Nephron progenitor cell (in vitro differentiated cells): Measurements from ENCODE around the gene MUC20.

ENCODE experiments used
- DNase-seq: peaks from one replicate; pipeline ENCODE4 v3.0.0; 2021
- H3K27ac Mint-ChIP-seq: 2 replicates; pipeline ENCODE4 v1.8.0; 2021; ENCODE audit warnings: mild to moderate bottlenecking, moderate library complexity, mixed read lengths
- H3K27me3 Mint-ChIP-seq: 2 replicates; pipeline ENCODE4 v1.8.0; 2021; ENCODE audit warnings: mild to moderate bottlenecking, low read depth, mixed read lengths; ENCODE audit not compliant: poor library complexity
- H3K36me3 Mint-ChIP-seq: 2 replicates; pipeline ENCODE4 v1.8.0; 2021; ENCODE audit warnings: low read depth, mixed read lengths
- H3K4me1 Mint-ChIP-seq: 2 replicates; pipeline ENCODE4 v1.8.0; 2021; ENCODE audit warnings: mixed read lengths
- H3K4me3 Mint-ChIP-seq: 2 replicates; pipeline ENCODE4 v1.8.0; 2021; ENCODE audit warnings: mild to moderate bottlenecking, moderate library complexity, mixed read lengths
- H3K9me3 Mint-ChIP-seq: 2 replicates; pipeline ENCODE4 v1.8.0; 2021; ENCODE audit warnings: mild to moderate bottlenecking, moderate library complexity, mixed read lengths
- CTCF ChIP-seq: fragments of 200-600 bp; sonication (generic); IDR thresholded peaks from 2 replicates; pipeline ENCODE4 v1.5.0; 2021; ENCODE audit warnings: antibody characterized with exemption

The MUC20 gene

GRCh38 chr3:195761123-195761566 is 40.4 kb downstream of the MUC20 start:
- Mint-ChIP-seq H3K9me3 (no peaks in the 10 kb centered on the region), H3K4me1 (peaks cover 49% of the 10 kb centered on the region), H3K36me3 (no peaks in the 10 kb centered on the region), H3K27me3 (peaks cover 22% of the 10 kb centered on the region), H3K4me3 (no peak overlapping the region), H3K27ac (no peak overlapping the region)
- no peak for DNase-seq
- no peak for TF ChIP-seq CTCF

GRCh38 chr3:195761567-195762248 is 40.9 kb downstream of the MUC20 start:
- Mint-ChIP-seq H3K9me3 (no peaks in the 10 kb centered on the region), H3K27me3 (peaks cover 17% of the 10 kb centered on the region), H3K36me3 (no peaks in the 10 kb centered on the region), H3K4me1 (peaks cover 48% of the 10 kb centered on the region), H3K4me3 (no peak overlapping the region), H3K27ac (no peak overlapping the region)
- no peak for TF ChIP-seq CTCF
- no peak for DNase-seq

- DNase-seq, result no peak
- Mint-ChIP-seq H3K4me1 (peaks cover 43% of the 10 kb centered on the region), H3K9me3 (peaks cover 2% of the 10 kb centered on the region), H3K4me3 (no peak overlapping the region), H3K27ac (no peak overlapping the region), H3K27me3 (peaks cover 17% of the 10 kb centered on the region), H3K36me3 (no peaks in the 10 kb centered on the region)
- no peak for TF ChIP-seq CTCF
Observed at GRCh38 chr3:195762249-195762585, 41.4 kb downstream of the MUC20 start.

- Mint-ChIP-seq H3K4me3 (no peak overlapping the region), H3K9me3 (peaks cover 4% of the 10 kb centered on the region), H3K27ac (no peak overlapping the region), H3K4me1 (peaks cover 40% of the 10 kb centered on the region), H3K27me3 (peaks cover 17% of the 10 kb centered on the region), H3K36me3 (no peaks in the 10 kb centered on the region)
- DNase-seq, result no peak
- no peak for TF ChIP-seq CTCF
Observed at GRCh38 chr3:195762611-195763010, 41.8 kb downstream of the MUC20 start.

GRCh38 chr3:195763076-195763830 is 42.5 kb downstream of the MUC20 start:
- Mint-ChIP-seq H3K36me3 (no peaks in the 10 kb centered on the region), H3K4me3 (no peak overlapping the region), H3K4me1 (peaks cover 36% of the 10 kb centered on the region), H3K27me3 (peaks cover 17% of the 10 kb centered on the region), H3K27ac (no peak overlapping the region), H3K9me3 (peaks cover 4% of the 10 kb centered on the region)
- TF ChIP-seq CTCF, result no peak
- no peak for DNase-seq
